Brain microvascular endothelial cell (primary cell): ENCODE data around the gene FAM111A.

Experiments used
- DNase-seq: peaks from one replicate; pipeline ENCODE4 v3.0.0-alpha.2; 2020
- H3K27ac ChIP-seq: fragments of 250-450 bp; sonication (Bioruptor Pico); 2 replicates; pipeline ENCODE4 v1.5.1; 2020; ENCODE audit warnings: mild to moderate bottlenecking, moderate library complexity
- H3K27me3 ChIP-seq: fragments of 250-450 bp; sonication (Bioruptor Pico); replicated peaks from 2 replicates; pipeline ENCODE4 v1.5.1; 2020; ENCODE audit warnings: mild to moderate bottlenecking
- H3K36me3 ChIP-seq: fragments of 250-450 bp; sonication (Bioruptor Pico); replicated peaks from 2 replicates; pipeline ENCODE4 v1.5.1; 2020; ENCODE audit warnings: mild to moderate bottlenecking
- H3K4me3 ChIP-seq: 2 replicates; pipeline ENCODE4 v1.5.1; 2011; ENCODE audit warnings: low read depth, mild to moderate bottlenecking, control low read depth, low read length, moderate library complexity
- CTCF ChIP-seq: IDR thresholded peaks from 2 replicates; pipeline ENCODE4 v1.5.1; 2011; ENCODE audit warnings: low read depth, mild to moderate bottlenecking, moderate library complexity, low read length, control low read depth, inconsistent platforms; ENCODE audit errors: missing control alignments
- in situ Hi-C: cut with HindIII; loops from 2 replicates; pipeline ENCODE4 v1.10.0; 2017; ENCODE audit warnings: low sequenced_read_pairs, low pct_ligation_motif_present

FAM111A gene

GRCh38 chr11:59198726-59199125 is 56.1 kb downstream of the FAM111A start:
- Histone ChIP-seq H3K27me3 (no peaks in the 10 kb centered on the region), H3K27ac (no peak overlapping the region), H3K36me3 (no peaks in the 10 kb centered on the region), H3K4me3 (no peak overlapping the region)
- no peak for TF ChIP-seq CTCF
- DNase-seq: no peak
- in situ Hi-C loops: no loop called here

- Histone ChIP-seq H3K27me3 (no peaks in the 10 kb centered on the region), H3K4me3 (no peak overlapping the region), H3K27ac (no peak overlapping the region), H3K36me3 (no peaks in the 10 kb centered on the region)
- no peak for DNase-seq
- no peak for TF ChIP-seq CTCF
- in situ Hi-C loops: no loop called here
These were observed 57.1 kb downstream of the FAM111A start for GRCh38 chr11:59199546-59200422.

GRCh38 chr11:59200423-59200746 is 57.7 kb downstream of the FAM111A start:
- in situ Hi-C loops: no loop called here
- Histone ChIP-seq H3K27ac (no peak overlapping the region), H3K36me3 (no peaks in the 10 kb centered on the region), H3K4me3 (no peak overlapping the region), H3K27me3 (no peaks in the 10 kb centered on the region)
- DNase-seq: no peak
- no peak for TF ChIP-seq CTCF

GRCh38 chr11:59201353-59201752 is 58.7 kb downstream of the FAM111A start:
- in situ Hi-C loops: no loop called here
- DNase-seq: no peak
- Histone ChIP-seq H3K4me3 (no peak overlapping the region), H3K27me3 (no peaks in the 10 kb centered on the region), H3K36me3 (no peaks in the 10 kb centered on the region), H3K27ac (no peak overlapping the region)
- TF ChIP-seq CTCF: peak; percentile 30
